K562 (cell line): Measurements from ENCODE around the gene THEM4. TPM values are rescaled to one million over a fixed set of nuclear protein-coding genes. Genes with fewer than 3 reads are reported as not detected.
"Not testable (repeated sequence)": the region's sequence is repeated elsewhere in the genome, so short reads cannot be mapped to it uniquely, and the experiment has no call there.

Experiments used
- ATAC-seq: fragments of 200-7000 bp; cut with Tn5 transposase; 3 replicates; pipeline ENCODE4 v1.9.1; 2020; ENCODE audit warnings: moderate library complexity
- BruUV-seq: library from RNA; stranded (reverse); fragments of 400-500 nt; replicated peaks from 2 replicates; lab custom pipeline; 2021; lab: Mats Ljungman, UMichigan
- CTCF ChIA-PET: fragments of 300-600 bp; formaldehyde crosslinking; extraction: SDS; loops from one replicate; lab custom pipeline; 2021; ENCODE audit warnings: low intra/inter-chr PET ratio; lab: Yijun Ruan, JAX
- POLR2A ChIA-PET: fragments of 300-600, 350-650 bp; sonication (Branson Sonifier 250); formaldehyde crosslinking; extraction: SDS; loops from one replicate; lab custom pipeline; 2021; ENCODE audit warnings: antibody characterized with exemption, inconsistent platforms; lab: Yijun Ruan, JAX
- DNase-seq, 4 experiments: peaks; one replicate each; pipeline versions ENCODE4 v3.0.0 to v3.0.0-alpha.2; 2011 to 2018; ENCODE audit warnings: low spot score in 3 of 4, mixed read lengths in 3 of 4; ENCODE audit errors: extremely low read depth in 1 of 4
- FAIRE-seq: peaks from 2 replicates; lab custom pipeline; 2011; peaks lifted over from hg19 to GRCh38; lab: Jason Lieb, UNC
- H2AFZ ChIP-seq: 2 replicates; pipeline ENCODE4 v1.6.0; 2011; ENCODE audit warnings: low read depth, low read length, control low read depth, inconsistent platforms
- H3K27ac ChIP-seq: fragments of 200-600 bp; 3 replicates; pipeline ENCODE4 v1.8.0; 2011; ENCODE audit warnings: low read depth, mild to moderate bottlenecking, control low read depth, inconsistent platforms, low read length, moderate library complexity, mixed read lengths; ENCODE audit errors: extremely low read depth
- H3K27me3 ChIP-seq, 2 experiments: fragments of 300-600 bp in 1 of 2; 2 replicates in 1 of 2; 3 replicates in 1 of 2; pipeline versions ENCODE4 v1.6.0 to v1.8.0; 2011; ENCODE audit warnings: inconsistent platforms in 2 of 2, low read length in 2 of 2, mild to moderate bottlenecking in 1 of 2, mixed read lengths in 1 of 2, moderate library complexity in 1 of 2; ENCODE audit not compliant: control insufficient read depth in 2 of 2, insufficient read depth in 2 of 2
- H3K36me3 ChIP-seq: fragments of 300-600 bp; 3 replicates; pipeline ENCODE4 v1.8.0; 2011; ENCODE audit warnings: mild to moderate bottlenecking, low read length, inconsistent platforms; ENCODE audit not compliant: control insufficient read depth, insufficient read depth
- H3K4me1 ChIP-seq, 2 experiments: fragments of 200-600 bp in 1 of 2; replicated peaks in 1 of 2; 2 replicates in 1 of 2; 3 replicates in 1 of 2; pipeline versions ENCODE4 v1.5.1 to v1.8.0; 2011; ENCODE audit warnings: inconsistent platforms in 2 of 2, low read length in 2 of 2, mild to moderate bottlenecking in 1 of 2, mixed read lengths in 1 of 2, moderate library complexity in 1 of 2; ENCODE audit not compliant: control insufficient read depth in 2 of 2, insufficient read depth in 2 of 2
- H3K4me2 ChIP-seq: 2 replicates; pipeline ENCODE4 v1.6.1; 2011; ENCODE audit warnings: low read length, control low read depth, inconsistent platforms, mixed read lengths; ENCODE audit not compliant: insufficient read depth
- H3K4me3 ChIP-seq: fragments of 200-600 bp; sonication (generic), shearing (Covaris generic); 2 replicates; pipeline ENCODE4 v1.5.1; 2016; ENCODE audit warnings: control low read depth, inconsistent platforms
- H3K79me2 ChIP-seq: fragments of 200-600 bp; 3 replicates; pipeline ENCODE4 v1.8.0; 2011; ENCODE audit warnings: low read length, inconsistent platforms; ENCODE audit not compliant: control insufficient read depth, insufficient read depth
- H3K9ac ChIP-seq, 2 experiments: 2 replicates each; pipeline versions ENCODE4 v1.6.0 to v1.6.1; 2011; ENCODE audit warnings: low read depth in 2 of 2, low read length in 2 of 2, control low read depth in 1 of 2, inconsistent platforms in 1 of 2, mild to moderate bottlenecking in 1 of 2, mixed read lengths in 1 of 2; ENCODE audit not compliant: insufficient read depth in 1 of 2
- H3K9me1 ChIP-seq: one replicate; pipeline ENCODE4 v1.6.0; 2011; ENCODE audit warnings: inconsistent platforms, mild to moderate bottlenecking, low read length, moderate library complexity; ENCODE audit not compliant: control insufficient read depth, insufficient read depth
- H3K9me3 ChIP-seq: replicated peaks from 2 replicates; pipeline ENCODE4 v1.5.1; 2011; ENCODE audit warnings: low read depth, low read length, inconsistent platforms; ENCODE audit not compliant: control insufficient read depth, insufficient read depth
- H4K20me1 ChIP-seq: replicated peaks from 2 replicates; pipeline ENCODE4 v1.6.1; 2011; ENCODE audit warnings: low read length, inconsistent platforms, mixed read lengths; ENCODE audit not compliant: control insufficient read depth, insufficient read depth
- EP400 ChIP-seq: fragments of 450-650 bp; IDR thresholded peaks from 2 replicates; pipeline ENCODE4 v1.6.1; 2017; ENCODE audit warnings: antibody characterized with exemption, mild to moderate bottlenecking, moderate library complexity
- HNRNPUL1 ChIP-seq: fragments of 200-400 bp; formaldehyde crosslinking; IDR thresholded peaks from 2 replicates; pipeline ENCODE4 v1.6.1; 2017; ENCODE audit warnings: low read length
- NCOA1 ChIP-seq: fragments of 450-650 bp; IDR thresholded peaks from 2 replicates; pipeline ENCODE4 v1.6.1; 2016; ENCODE audit warnings: low read depth
- NFXL1 ChIP-seq: fragments of 450-650 bp; formaldehyde crosslinking; IDR thresholded peaks from 2 replicates; pipeline ENCODE4 v1.4.0; 2021; ENCODE audit warnings: mild to moderate bottlenecking
- POLR2H ChIP-seq: IDR thresholded peaks from 2 replicates; pipeline ENCODE4 v1.6.1; 2016; ENCODE audit warnings: missing genetic modification characterization, low read depth, mild to moderate bottlenecking, control low read depth, missing compliant biosample characterization, moderate library complexity
- RB1 ChIP-seq: fragments of 450-650 bp; IDR thresholded peaks from 2 replicates; pipeline ENCODE4 v1.6.1; 2017; ENCODE audit warnings: low read depth, mild to moderate bottlenecking
- RFX1 ChIP-seq: fragments of 450-650 bp; IDR thresholded peaks from 2 replicates; pipeline ENCODE4 v1.6.1; 2016; ENCODE audit warnings: mild to moderate bottlenecking, moderate library complexity
- SMARCE1 ChIP-seq: fragments of 450-650 bp; IDR thresholded peaks from 2 replicates; pipeline ENCODE4 v1.7.1; 2016; ENCODE audit warnings: mild to moderate bottlenecking
- STAT5A ChIP-seq: IDR thresholded peaks from 2 replicates; pipeline ENCODE4 v1.6.1; 2012; ENCODE audit warnings: low read length, inconsistent platforms, borderline replicate concordance
- TAL1 ChIP-seq: fragments of 450-650 bp; IDR thresholded peaks from 2 replicates; pipeline ENCODE4 v1.6.1; 2016; ENCODE audit warnings: mild to moderate bottlenecking
- TRIM28 ChIP-seq: fragments of 450-650 bp; IDR thresholded peaks from 2 replicates; pipeline ENCODE4 v1.6.1; 2017
- ZFP30 ChIP-seq: fragments of 250-450 bp; sonication (Bioruptor Pico); IDR thresholded peaks from 2 replicates; pipeline ENCODE4 v1.8.0; 2022; ENCODE audit warnings: moderate library complexity, mild to moderate bottlenecking, inconsistent platforms, borderline replicate concordance
- ZNF445 ChIP-seq: fragments of 250-450 bp; sonication (Bioruptor Pico); IDR thresholded peaks from 2 replicates; pipeline ENCODE4 v1.4.0; 2020; ENCODE audit warnings: low read depth, mild to moderate bottlenecking, moderate library complexity
- ZNF644 ChIP-seq: fragments of 200-800 bp; sonication (Bioruptor generic); IDR thresholded peaks from 2 replicates; pipeline ENCODE4 v1.6.1; 2016; ENCODE audit warnings: low read depth, missing genetic modification characterization, missing compliant biosample characterization
- WGBS: fragments of 100-300 bp; shearing (Covaris generic); methylation state at CpG from one replicate; pipeline ENCODE4 v1.1.6; 2016; ENCODE audit warnings: low coverage, mixed read lengths; ENCODE audit not compliant: insufficient coverage; ENCODE audit errors: missing lambda C conversion rate; 5-methylcytosine and 5-hydroxymethylcytosine counted together
- in situ Hi-C: fragments of 300-500 bp; cut with MboI; formaldehyde crosslinking; loops from 4 replicates; pipeline ENCODE4 v1.15.0; 2018; ENCODE audit warnings: inconsistent platforms, mixed read lengths
- intact Hi-C: fragments of 100-400 bp; cut with micrococcal nuclease; formaldehyde crosslinking; loops from 2 replicates; pipeline ENCODE4 v1.14.2; 2022
- polyA plus RNA-seq, 8 experiments: library from polyadenylated mRNA; depleted of rRNA in 4 of 8; stranded (reverse) in 5 of 8; unstranded in 3 of 8; fragments of >200 nt; fragmentation: Nextera tagmentation in 2 of 8; fragmentation: Illumina TruSeq in 1 of 8; extraction: Ambion mirVana in 2 of 8; extraction: Trizol in 1 of 8; gene quantifications; 2 replicates each; pipeline versions ENCODE4 v1.2.1 to v1.2.3, GENCODE V29; 2011 to 2014; ENCODE audit warnings: inconsistent platforms in 1 of 8, missing spikeins in 1 of 8
- total RNA-seq, 7 experiments: library from RNA; depleted of rRNA in 6 of 7; stranded (reverse); fragments of >200 nt in 6 of 7; fragmentation: Illumina TruSeq in 2 of 7; extraction: Trizol in 2 of 7; gene quantifications; 2 replicates each; pipeline versions ENCODE4 v1.2.1 to v1.2.3, GENCODE V29; 2011 to 2021; ENCODE audit warnings: low replicate concordance in 1 of 7
- TF ChIP-seq, protein P1 (sequence below), 2 experiments: fragments of 250-450 bp in 1 of 2; fragments of 450-650 bp in 1 of 2; sonication (Bioruptor Pico) in 1 of 2; IDR thresholded peaks; 2 replicates each; pipeline versions ENCODE4 v1.6.1 to v1.8.0; 2016 to 2021; ENCODE audit warnings: mild to moderate bottlenecking in 2 of 2, moderate library complexity in 2 of 2, missing compliant biosample characterization in 1 of 2, missing genetic modification characterization in 1 of 2
- TF ChIP-seq, protein P2 (sequence below): fragments of 450-650 bp; IDR thresholded peaks from 2 replicates; pipeline ENCODE4 v1.6.1; 2017; ENCODE audit warnings: antibody characterized with exemption, mild to moderate bottlenecking

The THEM4 gene
- total and polyA plus RNA-seq, 9 of the 15 experiments (the other 6 are each of a cell fraction or from before 2014, with no cell fraction given) = 8.6 to 71.9 (median 35.3) TPM

DNA sequence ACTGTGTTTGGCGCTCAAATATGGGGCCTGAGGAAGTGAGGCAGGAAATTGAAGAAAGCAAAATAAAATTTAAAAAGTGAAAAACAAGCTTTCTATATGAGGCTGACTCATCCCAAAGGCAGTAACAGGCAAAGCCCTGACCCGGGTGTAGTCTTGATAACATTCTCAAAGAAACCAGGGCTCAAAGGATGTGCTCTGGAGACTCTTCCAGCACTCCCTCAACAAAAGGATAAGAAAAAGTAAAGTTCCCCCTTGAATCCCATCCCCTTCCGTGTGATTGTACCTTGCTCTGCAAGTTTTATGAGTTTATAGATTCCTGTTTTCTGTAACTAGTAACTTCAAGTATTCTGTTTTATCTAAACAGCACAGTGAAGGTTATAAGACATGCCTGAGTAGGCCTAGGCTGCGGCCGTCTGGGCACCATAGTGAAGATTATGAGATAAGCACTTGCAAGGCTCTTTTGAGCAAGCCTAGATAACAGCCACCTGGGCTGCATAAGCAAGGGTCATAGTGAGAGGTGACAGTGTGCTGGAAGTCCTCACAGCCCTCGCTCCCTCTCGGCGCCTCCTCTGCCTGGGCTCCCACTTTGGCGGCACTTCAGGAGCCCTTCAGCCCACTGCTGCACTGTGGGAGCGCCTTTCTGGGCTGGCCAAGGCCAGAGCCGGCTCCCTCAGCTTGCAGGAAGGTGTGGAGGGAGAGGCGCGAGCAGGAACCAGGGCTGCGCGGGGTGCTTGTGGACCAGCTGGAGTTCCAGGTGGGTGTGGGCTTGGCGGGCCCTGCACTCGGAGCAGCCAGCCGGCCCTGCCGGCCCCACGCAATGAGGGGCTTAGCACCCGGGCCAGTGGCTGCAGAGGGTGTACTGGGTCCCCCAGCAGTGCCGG, 3.6 kb downstream of the THEM4 start (continued):
- TF ChIP-seq, protein P1, sequence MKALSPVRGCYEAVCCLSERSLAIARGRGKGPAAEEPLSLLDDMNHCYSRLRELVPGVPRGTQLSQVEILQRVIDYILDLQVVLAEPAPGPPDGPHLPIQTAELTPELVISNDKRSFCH (CRISPR knock-in tag; IDR thresholded peaks at IDR 0.05) = not testable (repeated sequence)
- TF ChIP-seq, protein P1 (tag; IDR thresholded peaks at IDR 0.05) = peak; percentile 58; the same call in 1 of the 2 replicates
- TF ChIP-seq RFX1 = 0 out of 2 replicates have a peak, but pooled peaks have one; percentile 11
- TF ChIP-seq TAL1 = peak; percentile 82

DNA sequence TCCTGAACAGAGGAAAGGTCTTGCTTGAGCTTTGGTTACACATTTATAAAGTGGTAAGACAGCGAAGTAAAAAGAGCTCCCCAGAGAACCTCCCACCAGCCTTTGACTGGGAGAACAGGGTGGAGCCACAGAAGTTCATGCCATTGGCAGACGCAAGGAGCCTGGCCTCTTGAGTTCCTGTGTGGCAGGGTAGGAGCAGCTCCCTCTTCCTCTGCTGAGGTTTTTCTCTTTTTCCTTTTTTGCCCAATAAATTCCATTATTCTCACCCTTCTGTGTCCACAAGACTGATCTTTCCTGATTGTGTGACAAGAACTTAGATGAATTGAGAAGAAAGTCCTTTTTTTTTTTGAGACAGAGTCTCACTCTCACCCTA, 4.3 kb downstream of the THEM4 start:
- peak; percentile 89 for FAIRE-seq
- Histone ChIP-seq H3K4me2 (peak overlapping the region; percentile 61), H3K27ac (peak overlapping the region; percentile 92), H3K79me2 (peaks cover 70% of the 10 kb centered on the region), H3K4me1 (peaks cover 16 to 27% of the 10 kb centered on the region in 2 experiments), H3K9me1 (no peaks in the 10 kb centered on the region), H3K9me3 (peaks cover 15% of the 10 kb centered on the region), H3K9ac (peak overlapping the region; percentile 3 to 64; a peak in 3 of 4 replicates), H3K4me3 (peak overlapping the region; percentile 5; the same call in 1 of the 2 replicates), H3K36me3 (peaks cover 30% of the 10 kb centered on the region), H4K20me1 (no peaks in the 10 kb centered on the region), H2AFZ (peak overlapping the region; percentile 51), H3K27me3 (no peaks in the 10 kb centered on the region)
- POLR2A ChIA-PET = interaction anchor here (0.7 to 1.6 kb wide), 3 partner anchors 17 to 34 kb away, joined by 3 to 4 read pairs (median 3); no protein-coding TSS in a partner anchor
- intact Hi-C loops (no loop called here), in situ Hi-C loops (no loop called here)
- peak in 3 of 4 experiments; percentile 14 to 84 (median 54) for DNase-seq
- peak; percentile 77 for ATAC-seq
- WGBS = 0% methylated on average over 2 of the region's 2 CpGs
- BruUV-seq = no TSS peak
- CTCF ChIA-PET = no interaction called here
- TF ChIP-seq NFXL1 (CRISPR knock-in tag) (peak; percentile 41; the same call in 1 of the 2 replicates), NCOA1 (no peak), STAT5A (no peak), HNRNPUL1 (no peak), ZFP30 (CRISPR knock-in tag) (no peak), TRIM28 (no peak), ZNF644 (tag) (0 out of 2 replicates have a peak, but pooled peaks have one; percentile 47), RB1 (peak; percentile 35; the same call in 1 of the 2 replicates), SMARCE1 (no peak), EP400 (peak; percentile 13; the same call in 1 of the 2 replicates), POLR2H (peak; percentile 59; the same call in 1 of the 2 replicates), ZNF445 (no peak)
- TF ChIP-seq, protein P2, sequence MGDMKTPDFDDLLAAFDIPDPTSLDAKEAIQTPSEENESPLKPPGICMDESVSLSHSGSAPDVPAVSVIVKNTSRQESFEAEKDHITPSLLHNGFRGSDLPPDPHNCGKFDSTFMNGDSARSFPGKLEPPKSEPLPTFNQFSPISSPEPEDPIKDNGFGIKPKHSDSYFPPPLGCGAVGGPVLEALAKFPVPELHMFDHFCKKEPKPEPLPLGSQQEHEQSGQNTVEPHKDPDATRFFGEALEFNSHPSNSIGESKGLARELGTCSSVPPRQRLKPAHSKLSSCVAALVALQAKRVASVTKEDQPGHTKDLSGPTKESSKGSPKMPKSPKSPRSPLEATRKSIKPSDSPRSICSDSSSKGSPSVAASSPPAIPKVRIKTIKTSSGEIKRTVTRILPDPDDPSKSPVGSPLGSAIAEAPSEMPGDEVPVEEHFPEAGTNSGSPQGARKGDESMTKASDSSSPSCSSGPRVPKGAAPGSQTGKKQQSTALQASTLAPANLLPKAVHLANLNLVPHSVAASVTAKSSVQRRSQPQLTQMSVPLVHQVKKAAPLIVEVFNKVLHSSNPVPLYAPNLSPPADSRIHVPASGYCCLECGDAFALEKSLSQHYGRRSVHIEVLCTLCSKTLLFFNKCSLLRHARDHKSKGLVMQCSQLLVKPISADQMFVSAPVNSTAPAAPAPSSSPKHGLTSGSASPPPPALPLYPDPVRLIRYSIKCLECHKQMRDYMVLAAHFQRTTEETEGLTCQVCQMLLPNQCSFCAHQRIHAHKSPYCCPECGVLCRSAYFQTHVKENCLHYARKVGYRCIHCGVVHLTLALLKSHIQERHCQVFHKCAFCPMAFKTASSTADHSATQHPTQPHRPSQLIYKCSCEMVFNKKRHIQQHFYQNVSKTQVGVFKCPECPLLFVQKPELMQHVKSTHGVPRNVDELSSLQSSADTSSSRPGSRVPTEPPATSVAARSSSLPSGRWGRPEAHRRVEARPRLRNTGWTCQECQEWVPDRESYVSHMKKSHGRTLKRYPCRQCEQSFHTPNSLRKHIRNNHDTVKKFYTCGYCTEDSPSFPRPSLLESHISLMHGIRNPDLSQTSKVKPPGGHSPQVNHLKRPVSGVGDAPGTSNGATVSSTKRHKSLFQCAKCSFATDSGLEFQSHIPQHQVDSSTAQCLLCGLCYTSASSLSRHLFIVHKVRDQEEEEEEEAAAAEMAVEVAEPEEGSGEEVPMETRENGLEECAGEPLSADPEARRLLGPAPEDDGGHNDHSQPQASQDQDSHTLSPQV = 0 out of 2 replicates have a peak, but pooled peaks have one; percentile 11
